BE2C (cell line): Measurements from ENCODE around the gene RSRP1.
"Not testable (repeated sequence)": the region's sequence is repeated elsewhere in the genome, so short reads cannot be mapped to it uniquely, and the experiment has no call there.

Experiments used
- DNase-seq: peaks from one replicate; pipeline ENCODE4 v3.0.0-alpha.2; 2020
- H3K27me3 ChIP-seq: fragments of 250-450 bp; sonication (Bioruptor Pico); 2 replicates; pipeline ENCODE4 v1.5.1; 2020; ENCODE audit warnings: mild to moderate bottlenecking
- H3K36me3 ChIP-seq: fragments of 250-450 bp; sonication (Bioruptor Pico); 2 replicates; pipeline ENCODE4 v1.5.1; 2020; ENCODE audit warnings: mild to moderate bottlenecking
- H3K4me1 ChIP-seq: fragments of 250-450 bp; sonication (Bioruptor Pico); 2 replicates; pipeline ENCODE4 v1.5.1; 2020
- H3K4me3 ChIP-seq: 2 replicates; pipeline ENCODE4 v1.5.1; 2011; ENCODE audit warnings: low read depth, low read length
- H3K9me3 ChIP-seq: fragments of 250-450 bp; sonication (Bioruptor Pico); 2 replicates; pipeline ENCODE4 v1.5.1; 2020
- TF ChIP-seq, protein P1 (sequence below): IDR thresholded peaks from 2 replicates; pipeline ENCODE4 v1.5.1; 2012; ENCODE audit warnings: mild to moderate bottlenecking, low read depth, low read length

The RSRP1 gene

DNA sequence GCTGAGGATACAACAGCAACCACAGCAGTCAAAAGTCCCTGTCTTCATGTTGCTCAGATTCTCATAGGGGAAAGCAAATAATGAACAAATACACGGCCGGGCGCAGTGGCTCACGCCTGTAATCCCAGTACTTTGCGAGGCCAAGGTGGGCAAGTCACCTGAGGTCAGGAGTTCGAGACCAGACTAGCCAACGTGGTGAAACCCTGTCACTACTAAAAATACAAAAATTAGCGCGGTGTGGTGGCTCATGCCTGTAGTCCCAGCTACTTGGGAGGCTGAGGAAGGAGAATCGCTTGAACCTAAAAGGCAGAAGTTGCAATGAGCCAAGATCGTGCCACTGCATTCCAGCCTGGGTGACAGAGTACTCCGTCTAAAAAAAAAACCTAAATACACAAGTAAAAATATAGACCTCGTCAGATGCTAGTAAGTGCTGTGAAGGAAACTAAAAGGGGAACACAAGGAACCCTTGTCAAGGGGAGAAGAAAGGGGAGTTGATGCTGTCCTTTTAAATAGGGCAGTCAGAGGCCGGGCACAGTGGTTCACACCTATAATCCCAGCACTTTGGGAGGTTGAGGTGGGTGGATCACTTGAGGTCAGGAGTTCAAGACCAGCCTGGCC is 21.0 kb upstream of the RSRP1 start:
- DNase-seq, H3K36me3 ChIP-seq, H3K4me3 ChIP-seq, H3K4me1 ChIP-seq, H3K27me3 ChIP-seq, H3K9me3 ChIP-seq: not testable (repeated sequence)

DNA sequence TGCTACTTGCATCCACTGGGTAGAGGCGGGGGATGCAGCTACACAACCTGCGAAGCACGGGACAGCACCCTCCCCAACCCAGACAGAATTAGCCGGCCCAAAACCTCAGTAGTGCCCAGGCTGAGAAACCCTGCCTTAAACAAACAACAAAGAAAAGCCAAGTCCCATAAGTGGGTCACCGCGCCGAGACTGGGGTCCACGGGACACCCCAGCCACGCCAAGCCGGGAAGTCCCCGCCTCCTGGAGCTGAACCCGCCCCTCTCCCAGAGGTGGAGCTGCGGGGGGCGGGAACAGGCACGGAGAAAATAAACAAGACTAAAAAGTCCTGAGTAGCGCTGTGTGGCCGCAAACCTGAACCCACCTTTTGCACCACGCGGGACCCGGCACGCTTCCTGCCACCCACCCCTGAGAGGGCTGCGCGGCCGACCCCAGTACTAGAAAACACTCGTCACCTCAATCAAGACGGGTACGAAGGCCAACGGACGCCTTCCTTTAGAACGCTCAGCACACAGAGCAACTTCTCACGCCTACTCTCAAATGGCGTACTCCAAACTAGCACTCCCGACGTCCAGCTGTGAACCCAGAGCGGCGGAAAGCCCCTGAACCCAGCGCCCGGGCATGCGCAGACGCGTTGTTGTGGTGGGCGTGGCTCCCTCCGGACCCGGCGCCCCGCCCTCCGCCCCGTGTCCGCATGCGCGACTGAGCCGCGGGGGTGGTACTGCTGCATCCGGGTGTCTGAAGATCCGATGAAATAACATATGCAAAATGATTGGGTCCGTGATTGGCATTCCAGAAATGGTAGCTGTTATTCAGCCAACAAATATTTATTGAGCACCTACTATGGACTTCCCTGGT is 20.3 kb upstream of the RSRP1 start:
- not testable (repeated sequence) for H3K4me3 ChIP-seq, H3K4me1 ChIP-seq, DNase-seq, H3K27me3 ChIP-seq, H3K36me3 ChIP-seq, H3K9me3 ChIP-seq

DNA sequence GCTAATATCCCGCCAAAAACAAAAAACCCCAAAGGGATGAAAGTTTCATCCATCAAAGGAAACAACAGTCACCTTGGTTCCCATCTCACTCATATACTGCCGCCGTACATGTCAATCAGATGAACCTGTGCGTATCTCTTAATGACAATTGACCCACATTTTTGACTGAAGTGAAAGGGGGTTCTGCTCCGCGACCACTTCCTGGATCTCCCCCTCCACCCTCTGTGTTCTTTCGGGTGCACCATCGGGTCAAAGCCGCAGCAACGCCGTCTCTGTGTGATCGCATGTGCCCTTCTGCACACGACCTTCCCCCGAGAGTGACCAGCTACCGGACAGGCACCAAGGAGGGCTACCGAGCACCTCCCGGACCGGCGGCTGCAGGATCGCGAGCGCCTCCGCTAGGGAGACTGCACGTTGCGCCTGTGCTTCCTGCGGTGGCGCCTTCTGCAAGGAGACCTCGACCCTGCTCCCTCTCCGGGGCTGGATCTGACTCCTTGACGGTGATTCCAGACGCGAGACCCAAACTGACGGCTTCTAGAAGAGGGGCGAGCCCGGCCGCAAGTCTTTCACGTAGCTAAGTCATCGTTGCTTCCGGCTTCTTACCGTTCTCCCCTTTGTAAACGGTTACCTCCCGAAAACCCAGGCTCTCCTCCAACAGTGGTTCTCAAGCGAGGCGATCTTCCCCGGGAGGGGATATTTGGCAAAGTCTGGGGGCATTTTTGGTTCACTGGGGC is 19.5 kb upstream of the RSRP1 start:
- not testable (repeated sequence) for H3K4me3 ChIP-seq, H3K36me3 ChIP-seq, H3K4me1 ChIP-seq, H3K9me3 ChIP-seq, H3K27me3 ChIP-seq, DNase-seq

- not testable (repeated sequence) for DNase-seq, H3K4me1 ChIP-seq, H3K27me3 ChIP-seq, H3K36me3 ChIP-seq, H3K9me3 ChIP-seq, H3K4me3 ChIP-seq
These were observed 13.1 kb upstream of the RSRP1 start for GRCh38 chr1:25260336-25260735.

- not testable (repeated sequence) for H3K4me3 ChIP-seq, H3K4me1 ChIP-seq, DNase-seq, H3K9me3 ChIP-seq, H3K27me3 ChIP-seq, H3K36me3 ChIP-seq
These were observed 12.6 kb upstream of the RSRP1 start for GRCh38 chr1:25259813-25260212.

- Histone ChIP-seq H3K9me3 (no peaks in the 10 kb centered on the region), H3K27me3 (no peaks in the 10 kb centered on the region), H3K4me3 (no peak overlapping the region), H3K36me3 (no peaks in the 10 kb centered on the region), H3K4me1 (no peaks in the 10 kb centered on the region)
- TF ChIP-seq, protein P1, sequence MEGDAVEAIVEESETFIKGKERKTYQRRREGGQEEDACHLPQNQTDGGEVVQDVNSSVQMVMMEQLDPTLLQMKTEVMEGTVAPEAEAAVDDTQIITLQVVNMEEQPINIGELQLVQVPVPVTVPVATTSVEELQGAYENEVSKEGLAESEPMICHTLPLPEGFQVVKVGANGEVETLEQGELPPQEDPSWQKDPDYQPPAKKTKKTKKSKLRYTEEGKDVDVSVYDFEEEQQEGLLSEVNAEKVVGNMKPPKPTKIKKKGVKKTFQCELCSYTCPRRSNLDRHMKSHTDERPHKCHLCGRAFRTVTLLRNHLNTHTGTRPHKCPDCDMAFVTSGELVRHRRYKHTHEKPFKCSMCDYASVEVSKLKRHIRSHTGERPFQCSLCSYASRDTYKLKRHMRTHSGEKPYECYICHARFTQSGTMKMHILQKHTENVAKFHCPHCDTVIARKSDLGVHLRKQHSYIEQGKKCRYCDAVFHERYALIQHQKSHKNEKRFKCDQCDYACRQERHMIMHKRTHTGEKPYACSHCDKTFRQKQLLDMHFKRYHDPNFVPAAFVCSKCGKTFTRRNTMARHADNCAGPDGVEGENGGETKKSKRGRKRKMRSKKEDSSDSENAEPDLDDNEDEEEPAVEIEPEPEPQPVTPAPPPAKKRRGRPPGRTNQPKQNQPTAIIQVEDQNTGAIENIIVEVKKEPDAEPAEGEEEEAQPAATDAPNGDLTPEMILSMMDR, result no peak
- no peak for DNase-seq
These were observed 9.9 kb upstream of the RSRP1 start for GRCh38 chr1:25257196-25257595.

- no peaks in the 10 kb centered on the region for H3K9me3 ChIP-seq
- TF ChIP-seq, protein P1, result no peak
- H3K36me3 ChIP-seq, result no peaks in the 10 kb centered on the region
- no peak for DNase-seq
- H3K27me3 ChIP-seq, result no peaks in the 10 kb centered on the region
- H3K4me3 ChIP-seq, result no peak overlapping the region
- H3K4me1 ChIP-seq, result no peaks in the 10 kb centered on the region
These were observed 9.3 kb upstream of the RSRP1 start for GRCh38 chr1:25256578-25256965.

DNA sequence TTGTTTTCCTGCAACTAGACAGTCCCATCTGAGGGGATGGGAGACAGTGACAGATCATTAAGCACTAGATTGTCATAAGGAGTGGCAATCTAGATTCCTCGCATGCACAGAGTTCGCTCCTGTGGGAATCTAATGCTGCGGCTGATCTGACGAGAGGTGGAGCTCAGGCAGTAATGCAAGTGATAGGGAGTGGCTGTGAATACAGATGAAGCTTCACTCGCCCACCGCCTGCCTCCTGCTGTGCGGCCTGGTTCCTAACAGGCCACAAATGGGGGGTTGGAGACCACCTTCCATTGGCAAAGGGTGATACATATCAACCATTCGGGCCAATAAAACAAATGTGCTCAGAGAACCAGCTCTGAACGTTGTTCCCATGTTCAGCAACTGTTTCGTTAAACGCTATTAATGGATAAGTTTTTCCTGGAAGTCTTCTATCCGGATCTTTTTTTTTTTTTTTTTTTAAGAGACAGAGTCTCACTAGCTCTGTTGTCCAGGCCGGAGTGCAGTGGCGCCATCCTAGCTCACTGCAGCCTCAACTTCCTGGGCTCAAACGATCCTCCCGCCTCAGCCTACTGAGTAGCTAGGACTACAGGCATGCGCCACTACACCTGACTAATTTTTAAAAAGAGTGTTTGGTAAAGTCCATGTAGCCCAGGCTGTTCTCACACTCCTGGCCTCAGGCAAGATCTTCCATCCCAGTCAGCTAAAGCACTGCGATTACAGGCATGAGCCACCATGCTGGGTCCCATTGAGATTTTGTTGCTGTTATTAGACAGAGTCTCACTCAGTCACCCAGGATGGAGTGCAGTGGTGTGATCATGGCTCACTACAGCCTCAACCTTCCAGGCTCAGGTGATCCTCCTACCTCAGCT is 8.7 kb upstream of the RSRP1 start:
- TF ChIP-seq, protein P1, result no peak
- Histone ChIP-seq H3K9me3 (no peaks in the 10 kb centered on the region), H3K27me3 (no peaks in the 10 kb centered on the region), H3K4me3 (no peak overlapping the region), H3K4me1 (no peaks in the 10 kb centered on the region), H3K36me3 (no peaks in the 10 kb centered on the region)
- no peak for DNase-seq
